Measurements from ENCODE around the gene GSX1.
"Not testable (repeated sequence)": the region's sequence is repeated elsewhere in the genome, so short reads cannot be mapped to it uniquely, and the experiment has no call there.

The GSX1 gene

GRCh38 chr13:27792393-27793218, at the start of gene GSX1:
TSS of gene GSX1 (plus strand) at chr13:27792483. CDS start at chr13:27792691, 208 bp downstream.
- peak in 2 of 3 donors; percentile 16 to 37 for DNase-seq (ENCODE audit: low read depth in 2 of 3, low spot score in 1 of 3)

GRCh38 chr13:27744801-27745200, 47.5 kb upstream of the GSX1 start:
- no peak for DNase-seq (ENCODE audit: low read depth in 2 of 3, low spot score in 1 of 3)

DNA sequence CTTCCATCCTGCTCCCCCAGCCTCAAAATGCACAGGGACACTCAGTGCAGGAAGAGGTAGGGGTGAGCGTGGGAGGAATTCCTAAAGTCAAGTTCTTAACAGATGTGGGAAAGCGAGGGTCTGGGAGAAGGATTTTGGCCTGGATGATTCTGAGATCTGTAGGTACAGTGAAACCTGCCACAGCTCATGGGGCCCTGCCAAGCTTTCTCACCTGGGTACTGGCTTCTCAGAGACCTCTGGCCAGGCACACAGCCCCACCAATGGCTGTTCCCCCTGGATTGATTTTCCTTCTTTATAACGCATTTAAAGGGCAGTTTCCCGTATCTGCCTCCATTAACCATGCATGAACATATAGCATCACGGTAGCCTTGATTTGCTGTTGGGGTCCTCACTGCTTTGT, 47.0 kb upstream of the GSX1 start:
- DNase-seq (ENCODE audit: low read depth in 2 of 3, low spot score in 1 of 3) = no peak

DNA sequence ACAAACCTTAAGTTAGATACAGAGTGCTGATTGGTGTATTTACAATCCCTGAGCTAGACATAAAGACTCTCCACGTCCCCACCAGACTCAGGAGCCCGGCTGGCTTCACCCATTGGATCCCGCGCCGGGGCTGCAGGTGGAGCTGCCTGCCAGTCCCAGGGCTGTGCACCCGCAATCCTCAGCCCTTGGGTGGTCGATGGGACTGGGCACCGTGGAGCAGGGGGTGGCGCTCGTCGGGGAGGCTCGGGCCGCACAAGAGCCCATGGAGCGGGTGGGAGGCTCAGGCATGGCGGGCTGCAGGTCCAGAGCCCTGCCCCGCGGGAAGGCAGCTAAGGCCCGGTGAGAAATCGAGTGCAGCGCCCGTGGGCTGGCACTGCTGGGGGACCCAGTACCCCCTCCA, 44.1 kb upstream of the GSX1 start:
- DNase-seq (ENCODE audit: low read depth in 2 of 3, low spot score in 1 of 3) = not testable (repeated sequence)

DNA sequence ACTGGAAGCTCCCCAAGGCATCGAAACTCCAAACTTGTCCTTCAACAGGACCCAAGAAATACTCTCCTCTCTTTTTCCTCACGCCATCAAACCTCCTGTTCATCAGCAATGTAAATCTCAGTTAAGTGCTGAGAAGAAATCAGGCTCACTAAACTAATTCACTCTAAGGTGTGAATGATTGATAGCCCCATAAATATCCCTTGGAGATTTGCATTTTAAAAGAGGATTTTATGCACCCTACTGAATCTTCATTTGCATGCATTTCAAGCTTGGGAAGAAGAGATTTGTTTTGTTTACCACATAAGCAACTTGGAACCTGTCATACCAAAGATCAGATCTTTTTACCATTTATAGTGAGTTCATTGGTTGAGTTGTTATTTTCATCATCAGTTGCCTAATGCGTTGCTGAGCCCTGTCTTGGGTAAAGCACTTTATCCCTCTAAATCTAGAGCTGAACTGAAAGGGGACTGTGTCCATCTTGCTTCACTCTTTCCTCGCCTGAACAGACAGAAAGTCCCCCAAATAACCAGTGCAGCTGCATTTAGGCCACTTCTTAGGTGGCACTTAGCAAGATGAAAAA, 40.2 kb upstream of the GSX1 start:
- no peak for DNase-seq (ENCODE audit: low read depth in 2 of 3, low spot score in 1 of 3)

DNA sequence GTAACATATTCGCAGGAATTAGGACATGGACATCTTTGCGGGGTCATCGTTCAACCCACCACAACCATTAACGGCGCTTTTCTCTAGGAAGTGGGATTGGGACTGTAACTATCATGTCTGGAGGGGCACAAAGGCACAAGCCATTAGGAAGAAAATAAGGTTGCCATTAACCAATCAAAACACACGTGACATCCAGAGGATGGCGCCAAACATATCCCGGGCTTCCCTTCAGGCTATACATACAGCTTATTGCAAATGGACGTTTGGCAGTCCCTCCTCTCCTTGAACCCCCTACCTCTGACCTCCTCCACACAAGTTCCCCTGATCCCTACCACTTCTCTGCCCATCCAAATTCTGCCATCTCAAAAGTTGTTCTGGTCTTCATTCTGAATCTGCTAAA, 26.6 kb upstream of the GSX1 start:
- DNase-seq (ENCODE audit: low read depth in 2 of 3, low spot score in 1 of 3) = no peak

- DNase-seq (ENCODE audit: low read depth in 2 of 3, low spot score in 1 of 3) = no peak
These were observed 21.5 kb upstream of the GSX1 start for GRCh38 chr13:27770809-27771208.

- DNase-seq (ENCODE audit: low read depth in 2 of 3, low spot score in 1 of 3) = no peak
These were observed 19.4 kb upstream of the GSX1 start for GRCh38 chr13:27772651-27773425.

- DNase-seq (ENCODE audit: low read depth in 2 of 3, low spot score in 1 of 3) = no peak
These were observed 18.1 kb upstream of the GSX1 start for GRCh38 chr13:27774169-27774568.

GRCh38 chr13:27774651-27775050, 17.6 kb upstream of the GSX1 start:
- no peak for DNase-seq (ENCODE audit: low read depth in 2 of 3, low spot score in 1 of 3)

DNA sequence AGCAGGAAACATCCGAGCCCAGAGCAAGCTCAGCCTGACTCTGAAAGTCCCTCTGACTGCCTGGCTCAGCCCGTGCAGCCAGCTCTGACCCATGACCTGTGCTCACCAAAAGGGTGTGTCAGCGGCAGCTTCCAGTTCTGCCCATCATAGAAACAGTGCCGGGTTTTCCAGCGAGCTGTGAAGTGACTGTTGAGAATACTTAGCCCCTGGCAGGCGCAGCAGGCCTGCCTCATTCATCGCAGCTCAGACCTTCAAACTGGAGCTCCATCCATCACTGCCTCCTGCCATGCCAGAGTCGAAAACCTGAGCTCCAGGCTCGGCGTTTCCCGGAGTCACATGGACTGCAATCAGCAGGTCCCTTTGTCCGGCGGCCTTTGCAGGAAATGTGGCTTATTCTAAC, 16.3 kb upstream of the GSX1 start:
- no peak for DNase-seq (ENCODE audit: low read depth in 2 of 3, low spot score in 1 of 3)

GRCh38 chr13:27782151-27782550, 10.1 kb upstream of the GSX1 start:
- DNase-seq (ENCODE audit: low read depth in 2 of 3, low spot score in 1 of 3) = no peak

- DNase-seq (ENCODE audit: low read depth in 2 of 3, low spot score in 1 of 3) = no peak
These were observed 9.2 kb upstream of the GSX1 start for GRCh38 chr13:27783111-27783510.

DNA sequence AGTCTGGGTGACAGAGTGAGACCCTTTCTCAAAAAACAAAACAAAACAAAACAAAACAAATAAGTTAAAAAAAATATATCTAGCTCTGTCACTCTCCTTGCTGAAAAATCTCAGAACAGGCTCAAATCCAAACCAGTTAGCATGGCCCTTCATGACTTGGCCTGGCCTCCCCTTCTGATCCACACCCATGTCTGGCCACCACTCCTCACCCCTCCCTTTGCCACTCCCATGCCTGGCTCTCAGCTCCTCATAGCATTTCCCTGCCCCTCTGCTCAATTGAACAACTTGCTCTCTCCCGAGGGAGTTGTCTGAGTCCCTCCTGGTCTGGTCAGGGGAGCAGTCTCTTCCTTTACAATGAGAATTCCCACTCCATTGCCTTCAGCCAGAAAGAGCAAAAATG, 4.0 kb upstream of the GSX1 start:
- no peak for DNase-seq (ENCODE audit: low read depth in 2 of 3, low spot score in 1 of 3)

DNA sequence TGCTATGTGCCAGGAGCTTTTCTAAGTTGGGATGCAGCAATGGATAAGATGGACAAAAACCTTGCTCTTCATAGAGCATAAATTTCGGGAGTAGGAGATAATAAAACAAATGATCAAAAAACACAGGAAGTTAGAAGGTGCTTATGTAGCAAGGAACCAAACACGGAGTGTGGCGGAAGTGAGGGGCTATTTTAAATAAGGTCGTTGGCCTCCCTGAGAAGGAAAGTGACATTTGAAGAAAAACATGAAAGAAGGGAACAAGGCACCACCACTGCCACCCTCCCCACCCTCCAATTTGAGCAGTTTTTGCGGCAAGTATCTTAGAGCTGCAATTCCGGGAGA, 3.2 kb upstream of the GSX1 start:
- no peak for DNase-seq (ENCODE audit: low read depth in 2 of 3, low spot score in 1 of 3)

GRCh38 chr13:27789495-27790303, 2.6 kb upstream of the GSX1 start:
- no peak for DNase-seq (ENCODE audit: low read depth in 2 of 3, low spot score in 1 of 3)

- no peak for DNase-seq (ENCODE audit: low read depth in 2 of 3, low spot score in 1 of 3)
These were observed 1.8 kb upstream of the GSX1 start for GRCh38 chr13:27790523-27790922.

DNA sequence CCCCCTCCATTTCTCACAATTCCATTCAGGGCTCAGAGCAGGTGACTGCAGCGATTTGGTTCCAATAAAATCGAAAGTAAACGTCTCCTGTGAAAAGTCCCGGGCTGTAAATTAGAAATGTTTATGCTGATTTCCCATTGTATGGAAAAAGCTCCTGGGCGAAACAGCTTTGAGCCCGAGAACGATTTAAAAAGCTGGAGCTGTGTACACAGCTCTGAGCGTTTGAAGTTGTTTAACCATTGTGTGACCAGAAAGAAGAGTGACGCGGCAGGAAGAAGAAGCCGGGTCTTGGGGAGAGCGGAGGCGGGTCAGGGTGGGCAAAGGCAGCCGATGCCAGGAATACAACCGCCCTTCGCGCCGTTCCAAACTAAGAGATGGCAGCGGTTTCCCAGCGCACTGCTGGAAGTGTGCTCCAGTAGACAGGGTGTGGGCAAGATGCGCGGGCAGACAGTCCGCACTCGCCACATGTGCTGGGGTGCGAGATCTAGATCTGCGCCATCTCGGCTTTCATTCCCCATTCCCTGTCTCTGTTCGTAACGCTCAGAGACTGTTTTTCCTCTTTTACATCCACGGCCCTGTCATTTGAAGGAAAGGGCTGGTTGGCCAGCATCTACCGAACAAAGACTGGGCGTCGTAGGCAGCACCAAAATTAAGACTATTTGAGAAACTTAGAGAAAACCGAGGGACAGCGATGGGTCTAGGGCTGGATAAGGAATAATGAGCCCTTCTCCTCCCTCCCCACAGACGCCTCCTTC, 960 bp upstream of the GSX1 start:
- no peak for DNase-seq (ENCODE audit: low read depth in 2 of 3, low spot score in 1 of 3)

GRCh38 chr13:27791901-27792392, 336 bp upstream of the GSX1 start:
- DNase-seq (ENCODE audit: low read depth in 2 of 3, low spot score in 1 of 3) = no peak

Measured in stimulated activated CD4-positive, alpha-beta T cell treated with anti-CD3 and anti-CD28 coated beads, Interleukin-12 subunit alpha, Interleukin-12 subunit beta, amount 100 ng/mL, for 48 hours (primary cell).